K562 (cell line): Measurements from ENCODE around the gene RFNG. TPM values are rescaled to one million over a fixed set of nuclear protein-coding genes. Genes with fewer than 3 reads are reported as not detected.

Experiments
- RAD51 ChIP-seq: fragments of 450-650 bp; IDR thresholded peaks from 2 replicates; pipeline ENCODE4 v1.7.1; 2016; ENCODE audit warnings: low read depth, mild to moderate bottlenecking, borderline replicate concordance
- polyA plus RNA-seq, 8 experiments: library from polyadenylated mRNA; depleted of rRNA in 4 of 8; stranded (reverse) in 5 of 8; unstranded in 3 of 8; fragments of >200 nt; fragmentation: Nextera tagmentation in 2 of 8; fragmentation: Illumina TruSeq in 1 of 8; extraction: Ambion mirVana in 2 of 8; extraction: Trizol in 1 of 8; gene quantifications; 2 replicates each; pipeline versions ENCODE4 v1.2.1 to v1.2.3, GENCODE V29; 2011 to 2014; ENCODE audit warnings: inconsistent platforms in 1 of 8, missing spikeins in 1 of 8
- total RNA-seq, 7 experiments: library from RNA; depleted of rRNA in 6 of 7; stranded (reverse); fragments of >200 nt in 6 of 7; fragmentation: Illumina TruSeq in 2 of 7; extraction: Trizol in 2 of 7; gene quantifications; 2 replicates each; pipeline versions ENCODE4 v1.2.1 to v1.2.3, GENCODE V29; 2011 to 2021; ENCODE audit warnings: low replicate concordance in 1 of 7
- TF ChIP-seq, protein P1 (sequence below): sonication (generic); formaldehyde crosslinking; IDR thresholded peaks from 2 replicates; pipeline ENCODE4 v1.8.1; 2023; ENCODE audit warnings: missing genetic modification reagents, mild to moderate bottlenecking, borderline replicate concordance
- TF ChIP-seq, protein P2 (sequence below): IDR thresholded peaks from 2 replicates; pipeline ENCODE4 v1.6.1; 2016; ENCODE audit warnings: missing genetic modification characterization, missing compliant biosample characterization
- TF ChIP-seq, protein P3 (sequence below): fragments of 450-650 bp; formaldehyde crosslinking; IDR thresholded peaks from 2 replicates; pipeline ENCODE4 v1.4.0; 2020; ENCODE audit warnings: mild to moderate bottlenecking
- TF ChIP-seq, protein P4 (sequence below), 2 experiments: fragments of 250-450 bp in 1 of 2; fragments of 450-650 bp in 1 of 2; sonication (Bioruptor Pico) in 1 of 2; IDR thresholded peaks; 2 replicates each; pipeline versions ENCODE4 v1.6.1 to v1.8.0; 2016 to 2021; ENCODE audit warnings: mild to moderate bottlenecking in 2 of 2, moderate library complexity in 2 of 2, missing compliant biosample characterization in 1 of 2, missing genetic modification characterization in 1 of 2
- TF ChIP-seq, protein P5 (sequence below): fragments of 450-650 bp; formaldehyde crosslinking; IDR thresholded peaks from 2 replicates; pipeline ENCODE4 v1.4.0; 2020; ENCODE audit warnings: mild to moderate bottlenecking, mixed read lengths
- TF ChIP-seq, protein P6 (sequence below): sonication (generic); formaldehyde crosslinking; IDR thresholded peaks from 2 replicates; pipeline ENCODE4 v1.8.1; 2023; ENCODE audit warnings: mild to moderate bottlenecking, missing genetic modification reagents

Gene RFNG
- total and polyA plus RNA-seq, 9 of the 15 experiments (the other 6 are each of a cell fraction or from before 2014, with no cell fraction given) = 0.32 to 32.8 (median 9.5) TPM

DNA sequence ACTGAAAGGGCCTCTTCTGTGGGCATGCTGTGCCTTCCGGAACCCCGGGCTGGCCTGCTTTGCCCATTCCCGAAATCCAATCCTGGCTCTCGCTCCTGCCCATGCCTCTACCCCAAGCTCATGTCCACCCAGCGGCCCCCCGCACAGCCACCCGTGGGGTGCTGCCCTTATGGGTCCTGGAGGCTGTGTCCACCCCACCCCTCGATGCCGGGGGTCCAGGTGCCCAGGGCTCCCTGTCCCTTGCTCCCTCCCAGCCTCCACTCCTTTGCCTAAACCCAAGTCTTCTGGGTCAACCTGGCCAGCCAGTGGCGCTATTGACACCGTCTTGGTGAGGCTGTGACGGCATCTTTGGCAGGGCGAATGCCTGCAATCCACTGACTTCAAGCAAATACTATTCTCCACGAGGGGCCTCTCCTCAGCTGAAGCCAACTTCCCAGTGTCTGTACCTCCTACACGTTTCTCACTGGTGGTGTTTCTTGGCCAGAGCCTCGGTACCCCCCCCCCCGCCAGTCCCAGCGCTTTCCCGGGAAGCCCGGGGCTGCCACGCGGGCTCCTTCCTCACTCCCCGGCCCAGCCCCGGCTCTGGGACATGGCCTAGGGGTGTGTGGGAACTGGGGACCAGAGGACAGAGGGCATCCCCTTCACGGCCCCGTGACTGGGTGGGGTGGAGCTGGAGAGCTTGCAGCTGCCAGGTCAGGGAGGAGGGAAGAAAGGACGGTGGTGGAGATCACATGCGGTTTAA is 26.2 kb upstream of the RFNG start (continued):
- TF ChIP-seq, protein P1, sequence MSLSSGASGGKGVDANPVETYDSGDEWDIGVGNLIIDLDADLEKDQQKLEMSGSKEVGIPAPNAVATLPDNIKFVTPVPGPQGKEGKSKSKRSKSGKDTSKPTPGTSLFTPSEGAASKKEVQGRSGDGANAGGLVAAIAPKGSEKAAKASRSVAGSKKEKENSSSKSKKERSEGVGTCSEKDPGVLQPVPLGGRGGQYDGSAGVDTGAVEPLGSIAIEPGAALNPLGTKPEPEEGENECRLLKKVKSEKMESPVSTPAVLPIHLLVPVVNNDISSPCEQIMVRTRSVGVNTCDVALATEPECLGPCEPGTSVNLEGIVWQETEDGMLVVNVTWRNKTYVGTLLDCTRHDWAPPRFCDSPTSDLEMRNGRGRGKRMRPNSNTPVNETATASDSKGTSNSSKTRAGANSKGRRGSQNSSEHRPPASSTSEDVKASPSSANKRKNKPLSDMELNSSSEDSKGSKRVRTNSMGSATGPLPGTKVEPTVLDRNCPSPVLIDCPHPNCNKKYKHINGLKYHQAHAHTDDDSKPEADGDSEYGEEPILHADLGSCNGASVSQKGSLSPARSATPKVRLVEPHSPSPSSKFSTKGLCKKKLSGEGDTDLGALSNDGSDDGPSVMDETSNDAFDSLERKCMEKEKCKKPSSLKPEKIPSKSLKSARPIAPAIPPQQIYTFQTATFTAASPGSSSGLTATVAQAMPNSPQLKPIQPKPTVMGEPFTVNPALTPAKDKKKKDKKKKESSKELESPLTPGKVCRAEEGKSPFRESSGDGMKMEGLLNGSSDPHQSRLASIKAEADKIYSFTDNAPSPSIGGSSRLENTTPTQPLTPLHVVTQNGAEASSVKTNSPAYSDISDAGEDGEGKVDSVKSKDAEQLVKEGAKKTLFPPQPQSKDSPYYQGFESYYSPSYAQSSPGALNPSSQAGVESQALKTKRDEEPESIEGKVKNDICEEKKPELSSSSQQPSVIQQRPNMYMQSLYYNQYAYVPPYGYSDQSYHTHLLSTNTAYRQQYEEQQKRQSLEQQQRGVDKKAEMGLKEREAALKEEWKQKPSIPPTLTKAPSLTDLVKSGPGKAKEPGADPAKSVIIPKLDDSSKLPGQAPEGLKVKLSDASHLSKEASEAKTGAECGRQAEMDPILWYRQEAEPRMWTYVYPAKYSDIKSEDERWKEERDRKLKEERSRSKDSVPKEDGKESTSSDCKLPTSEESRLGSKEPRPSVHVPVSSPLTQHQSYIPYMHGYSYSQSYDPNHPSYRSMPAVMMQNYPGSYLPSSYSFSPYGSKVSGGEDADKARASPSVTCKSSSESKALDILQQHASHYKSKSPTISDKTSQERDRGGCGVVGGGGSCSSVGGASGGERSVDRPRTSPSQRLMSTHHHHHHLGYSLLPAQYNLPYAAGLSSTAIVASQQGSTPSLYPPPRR (CRISPR knock-in tag) = no peak
- TF ChIP-seq, protein P2, sequence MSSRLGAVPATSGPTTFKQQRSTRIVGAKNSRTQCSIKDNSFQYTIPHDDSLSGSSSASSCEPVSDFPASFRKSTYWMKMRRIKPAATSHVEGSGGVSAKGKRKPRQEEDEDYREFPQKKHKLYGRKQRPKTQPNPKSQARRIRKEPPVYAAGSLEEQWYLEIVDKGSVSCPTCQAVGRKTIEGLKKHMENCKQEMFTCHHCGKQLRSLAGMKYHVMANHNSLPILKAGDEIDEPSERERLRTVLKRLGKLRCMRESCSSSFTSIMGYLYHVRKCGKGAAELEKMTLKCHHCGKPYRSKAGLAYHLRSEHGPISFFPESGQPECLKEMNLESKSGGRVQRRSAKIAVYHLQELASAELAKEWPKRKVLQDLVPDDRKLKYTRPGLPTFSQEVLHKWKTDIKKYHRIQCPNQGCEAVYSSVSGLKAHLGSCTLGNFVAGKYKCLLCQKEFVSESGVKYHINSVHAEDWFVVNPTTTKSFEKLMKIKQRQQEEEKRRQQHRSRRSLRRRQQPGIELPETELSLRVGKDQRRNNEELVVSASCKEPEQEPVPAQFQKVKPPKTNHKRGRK = no peak
- TF ChIP-seq, protein P3, sequence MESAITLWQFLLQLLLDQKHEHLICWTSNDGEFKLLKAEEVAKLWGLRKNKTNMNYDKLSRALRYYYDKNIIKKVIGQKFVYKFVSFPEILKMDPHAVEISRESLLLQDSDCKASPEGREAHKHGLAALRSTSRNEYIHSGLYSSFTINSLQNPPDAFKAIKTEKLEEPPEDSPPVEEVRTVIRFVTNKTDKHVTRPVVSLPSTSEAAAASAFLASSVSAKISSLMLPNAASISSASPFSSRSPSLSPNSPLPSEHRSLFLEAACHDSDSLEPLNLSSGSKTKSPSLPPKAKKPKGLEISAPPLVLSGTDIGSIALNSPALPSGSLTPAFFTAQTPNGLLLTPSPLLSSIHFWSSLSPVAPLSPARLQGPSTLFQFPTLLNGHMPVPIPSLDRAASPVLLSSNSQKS (CRISPR knock-in tag) = no peak
- TF ChIP-seq, protein P4, sequence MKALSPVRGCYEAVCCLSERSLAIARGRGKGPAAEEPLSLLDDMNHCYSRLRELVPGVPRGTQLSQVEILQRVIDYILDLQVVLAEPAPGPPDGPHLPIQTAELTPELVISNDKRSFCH (CRISPR knock-in tag; IDR thresholded peaks at IDR 0.05) = no peak
- TF ChIP-seq, protein P4 (tag; IDR thresholded peaks at IDR 0.05) = no peak
- TF ChIP-seq RAD51 = no peak
- TF ChIP-seq, protein P5, sequence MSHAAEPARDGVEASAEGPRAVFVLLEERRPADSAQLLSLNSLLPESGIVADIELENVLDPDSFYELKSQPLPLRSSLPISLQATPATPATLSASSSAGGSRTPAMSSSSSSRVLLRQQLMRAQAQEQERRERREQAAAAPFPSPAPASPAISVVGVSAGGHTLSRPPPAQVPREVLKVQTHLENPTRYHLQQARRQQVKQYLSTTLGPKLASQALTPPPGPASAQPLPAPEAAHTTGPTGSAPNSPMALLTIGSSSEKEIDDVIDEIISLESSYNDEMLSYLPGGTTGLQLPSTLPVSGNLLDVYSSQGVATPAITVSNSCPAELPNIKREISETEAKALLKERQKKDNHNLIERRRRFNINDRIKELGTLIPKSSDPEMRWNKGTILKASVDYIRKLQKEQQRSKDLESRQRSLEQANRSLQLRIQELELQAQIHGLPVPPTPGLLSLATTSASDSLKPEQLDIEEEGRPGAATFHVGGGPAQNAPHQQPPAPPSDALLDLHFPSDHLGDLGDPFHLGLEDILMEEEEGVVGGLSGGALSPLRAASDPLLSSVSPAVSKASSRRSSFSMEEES (CRISPR knock-in tag) = no peak
- TF ChIP-seq, protein P6, sequence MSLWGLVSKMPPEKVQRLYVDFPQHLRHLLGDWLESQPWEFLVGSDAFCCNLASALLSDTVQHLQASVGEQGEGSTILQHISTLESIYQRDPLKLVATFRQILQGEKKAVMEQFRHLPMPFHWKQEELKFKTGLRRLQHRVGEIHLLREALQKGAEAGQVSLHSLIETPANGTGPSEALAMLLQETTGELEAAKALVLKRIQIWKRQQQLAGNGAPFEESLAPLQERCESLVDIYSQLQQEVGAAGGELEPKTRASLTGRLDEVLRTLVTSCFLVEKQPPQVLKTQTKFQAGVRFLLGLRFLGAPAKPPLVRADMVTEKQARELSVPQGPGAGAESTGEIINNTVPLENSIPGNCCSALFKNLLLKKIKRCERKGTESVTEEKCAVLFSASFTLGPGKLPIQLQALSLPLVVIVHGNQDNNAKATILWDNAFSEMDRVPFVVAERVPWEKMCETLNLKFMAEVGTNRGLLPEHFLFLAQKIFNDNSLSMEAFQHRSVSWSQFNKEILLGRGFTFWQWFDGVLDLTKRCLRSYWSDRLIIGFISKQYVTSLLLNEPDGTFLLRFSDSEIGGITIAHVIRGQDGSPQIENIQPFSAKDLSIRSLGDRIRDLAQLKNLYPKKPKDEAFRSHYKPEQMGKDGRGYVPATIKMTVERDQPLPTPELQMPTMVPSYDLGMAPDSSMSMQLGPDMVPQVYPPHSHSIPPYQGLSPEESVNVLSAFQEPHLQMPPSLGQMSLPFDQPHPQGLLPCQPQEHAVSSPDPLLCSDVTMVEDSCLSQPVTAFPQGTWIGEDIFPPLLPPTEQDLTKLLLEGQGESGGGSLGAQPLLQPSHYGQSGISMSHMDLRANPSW (CRISPR knock-in tag) = no peak
